ENCODE results near the gene LRPPRC. TPM values are rescaled to one million over a fixed set of nuclear protein-coding genes. Genes with fewer than 3 reads are reported as not detected.
"Not testable (repeated sequence)": the region's sequence is repeated elsewhere in the genome, so short reads cannot be mapped to it uniquely, and the experiment has no call there.

The LRPPRC gene
- polyA plus RNA-seq, 2 donors: 11.2 to 23.1 TPM

DNA sequence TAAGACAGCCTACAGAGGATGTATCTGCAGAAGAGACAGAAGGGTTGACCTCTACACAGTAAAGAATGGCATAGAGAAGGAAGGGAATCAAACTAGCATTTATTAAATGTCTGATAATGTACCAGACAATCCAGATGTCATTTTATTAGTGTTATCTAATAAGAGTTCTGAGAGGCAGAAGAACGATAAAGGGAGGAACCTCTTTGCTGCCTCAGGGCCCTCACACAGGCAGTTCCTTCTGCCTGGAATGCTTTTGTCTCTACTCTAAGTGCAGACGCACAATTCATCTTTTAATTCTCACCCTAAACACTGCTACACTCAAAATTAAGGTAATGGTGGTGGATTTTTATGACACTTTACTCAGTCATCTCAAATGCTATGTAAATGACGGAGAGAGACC is 64.5 kb downstream of the LRPPRC start:
- Histone ChIP-seq H3K27ac (ENCODE audit: low read depth in 2 of 2, low read length in 1 of 2) (no peak overlapping the region), H3K27me3 (ENCODE audit: control insufficient read depth in 1 of 2, insufficient read depth in 2 of 2, low read length in 2 of 2) (no peaks in the 10 kb centered on the region), H3K9me3 (ENCODE audit: control insufficient read depth in 2 of 2, insufficient read depth in 1 of 2, low read depth in 1 of 2, low read length in 1 of 2) (no peaks in the 10 kb centered on the region), H3K4me3 (ENCODE audit: low read depth in 1 of 2, low read length in 2 of 2) (no peak overlapping the region), H3K36me3 (ENCODE audit: control insufficient read depth in 2 of 2, insufficient read depth in 2 of 2, low read length in 1 of 2) (peaks cover 0 to 8% of the 10 kb centered on the region in 2 donors), H3K4me1 (ENCODE audit: control insufficient read depth in 2 of 2, insufficient read depth in 2 of 2, low read length in 1 of 2) (no peaks in the 10 kb centered on the region)
- WGBS, 2 donors: 97 to 98% methylated on average over 3 of the region's 3 CpGs

DNA sequence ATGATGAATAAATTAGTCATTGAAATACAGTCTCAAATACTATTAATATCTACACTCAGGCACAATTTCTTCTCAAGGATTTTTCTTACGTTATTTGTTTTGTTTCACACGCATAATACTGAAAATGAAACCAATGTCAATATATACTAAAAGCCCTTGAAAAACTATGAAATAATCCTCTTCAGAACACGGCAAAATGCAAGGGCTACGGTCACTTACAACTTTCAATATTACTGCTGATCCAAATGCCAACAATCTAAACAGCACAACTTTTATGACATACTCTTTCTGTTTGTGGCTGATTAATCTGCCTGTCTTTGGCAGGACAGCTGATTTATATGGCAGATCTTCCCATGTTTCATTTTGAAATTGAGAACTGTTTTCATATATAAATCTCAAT is 68.3 kb downstream of the LRPPRC start:
- Histone ChIP-seq H3K4me1 (ENCODE audit: control insufficient read depth in 2 of 2, insufficient read depth in 2 of 2, low read length in 1 of 2) (no peaks in the 10 kb centered on the region), H3K4me3 (ENCODE audit: low read depth in 1 of 2, low read length in 2 of 2) (no peak overlapping the region), H3K27me3 (ENCODE audit: control insufficient read depth in 1 of 2, insufficient read depth in 2 of 2, low read length in 2 of 2) (no peaks in the 10 kb centered on the region), H3K27ac (ENCODE audit: low read depth in 2 of 2, low read length in 1 of 2) (no peak overlapping the region), H3K36me3 (ENCODE audit: control insufficient read depth in 2 of 2, insufficient read depth in 2 of 2, low read length in 1 of 2) (peaks cover 3 to 4% of the 10 kb centered on the region in 2 donors), H3K9me3 (ENCODE audit: control insufficient read depth in 2 of 2, insufficient read depth in 1 of 2, low read depth in 1 of 2, low read length in 1 of 2) (no peaks in the 10 kb centered on the region)
- 76 to 78% methylated on average over 4 of the region's 4 CpGs for whole genome bisulfite sequencing, 2 donors

DNA sequence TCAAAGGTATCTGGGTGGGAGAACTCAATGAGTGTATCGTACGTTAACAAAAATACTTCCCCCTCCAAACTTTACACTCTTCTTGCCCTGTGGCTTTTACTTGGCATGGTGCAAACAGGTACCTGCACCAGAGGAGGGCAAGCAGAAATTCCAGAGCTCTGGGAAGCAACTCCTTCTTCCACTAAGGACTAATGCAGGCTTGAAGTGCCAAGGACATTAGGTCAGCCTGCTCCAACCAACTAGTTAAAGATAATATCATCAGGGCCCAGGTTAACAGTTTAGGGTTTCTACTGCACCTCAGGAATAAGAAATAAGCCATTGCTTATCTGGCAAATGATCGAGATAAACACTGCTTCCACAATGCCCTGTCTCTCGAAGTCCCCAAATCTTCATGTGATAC is 70.4 kb downstream of the LRPPRC start:
- H3K36me3 ChIP-seq (ENCODE audit: control insufficient read depth in 2 of 2, insufficient read depth in 2 of 2, low read length in 1 of 2): peaks cover 0 to 4% of the 10 kb centered on the region in 2 donors
- no peak overlapping the region for H3K27ac ChIP-seq (ENCODE audit: low read depth in 2 of 2, low read length in 1 of 2)
- H3K4me3 ChIP-seq (ENCODE audit: low read depth in 1 of 2, low read length in 2 of 2): no peak overlapping the region
- H3K4me1 ChIP-seq (ENCODE audit: control insufficient read depth in 2 of 2, insufficient read depth in 2 of 2, low read length in 1 of 2): no peaks in the 10 kb centered on the region
- no peaks in the 10 kb centered on the region for H3K9me3 ChIP-seq (ENCODE audit: control insufficient read depth in 2 of 2, insufficient read depth in 1 of 2, low read depth in 1 of 2, low read length in 1 of 2)
- 95 to 96% methylated on average over 4 of the region's 4 CpGs for WGBS, 2 donors
- H3K27me3 ChIP-seq (ENCODE audit: control insufficient read depth in 1 of 2, insufficient read depth in 2 of 2, low read length in 2 of 2): no peaks in the 10 kb centered on the region

DNA sequence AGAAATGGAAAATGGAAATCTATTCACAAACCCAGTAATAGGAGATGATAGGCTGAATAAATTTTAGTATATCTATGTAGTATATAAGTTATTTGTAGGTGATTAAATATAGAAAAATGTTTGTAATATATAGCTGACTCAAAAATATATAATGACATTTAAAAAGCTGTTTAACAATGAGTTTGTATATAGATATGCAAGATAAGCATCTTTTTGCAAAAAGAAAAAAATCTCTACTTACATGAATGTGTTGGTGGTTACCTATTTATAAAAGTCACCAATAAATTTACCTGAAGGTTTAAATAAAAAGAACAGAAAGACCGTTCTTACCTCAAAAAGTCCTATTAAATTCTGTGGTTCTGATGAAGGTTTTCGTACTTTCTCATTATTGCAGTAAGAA is 71.3 kb downstream of the LRPPRC start:
- H3K27ac ChIP-seq (ENCODE audit: low read depth in 2 of 2, low read length in 1 of 2): no peak overlapping the region
- H3K27me3 ChIP-seq (ENCODE audit: control insufficient read depth in 1 of 2, insufficient read depth in 2 of 2, low read length in 2 of 2): no peaks in the 10 kb centered on the region
- peaks cover 0 to 4% of the 10 kb centered on the region in 2 donors for H3K36me3 ChIP-seq (ENCODE audit: control insufficient read depth in 2 of 2, insufficient read depth in 2 of 2, low read length in 1 of 2)
- H3K4me1 ChIP-seq (ENCODE audit: control insufficient read depth in 2 of 2, insufficient read depth in 2 of 2, low read length in 1 of 2): no peaks in the 10 kb centered on the region
- H3K4me3 ChIP-seq (ENCODE audit: low read depth in 1 of 2, low read length in 2 of 2): no peak overlapping the region
- H3K9me3 ChIP-seq (ENCODE audit: control insufficient read depth in 2 of 2, insufficient read depth in 1 of 2, low read depth in 1 of 2, low read length in 1 of 2): no peaks in the 10 kb centered on the region
- 94 to 96% methylated on average over 2 of the region's 2 CpGs for WGBS, 2 donors

DNA sequence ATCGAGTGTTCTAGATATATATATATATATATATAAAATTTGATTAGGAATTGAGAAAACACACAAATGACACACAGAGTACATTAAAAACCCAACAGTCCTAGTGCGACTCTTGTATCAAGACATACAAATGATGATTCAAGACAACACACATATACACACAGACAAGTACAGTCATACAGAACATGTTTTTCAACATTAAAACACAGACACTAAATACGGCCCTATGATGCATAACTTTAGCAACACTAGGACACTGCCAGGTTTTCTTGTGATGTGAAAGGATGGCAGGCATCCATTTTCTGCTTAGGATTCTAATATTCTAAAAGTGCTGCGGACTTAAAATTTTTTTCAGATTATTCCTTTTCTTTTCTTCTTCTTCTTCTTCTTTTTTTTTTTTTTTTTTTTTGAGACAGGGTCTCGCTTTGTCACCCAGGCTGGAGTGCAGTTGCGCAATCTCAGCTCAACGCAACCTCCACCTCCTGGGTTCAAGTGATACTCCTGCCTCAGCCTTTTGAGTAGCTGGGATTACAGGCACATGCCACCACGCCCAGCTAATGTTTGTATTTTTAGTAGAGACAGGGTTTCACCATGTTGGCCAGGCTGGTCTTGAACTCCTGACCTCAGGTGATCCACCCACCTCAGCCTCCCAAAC is 84.5 kb downstream of the LRPPRC start:
- 92 to 95% methylated on average over 8 of the region's 8 CpGs for WGBS, 2 donors
- H3K4me1 ChIP-seq (ENCODE audit: control insufficient read depth in 2 of 2, insufficient read depth in 2 of 2, low read length in 1 of 2); H3K9me3 ChIP-seq (ENCODE audit: control insufficient read depth in 2 of 2, insufficient read depth in 1 of 2, low read depth in 1 of 2, low read length in 1 of 2); H3K4me3 ChIP-seq (ENCODE audit: low read depth in 1 of 2, low read length in 2 of 2); H3K27me3 ChIP-seq (ENCODE audit: control insufficient read depth in 1 of 2, insufficient read depth in 2 of 2, low read length in 2 of 2); H3K36me3 ChIP-seq (ENCODE audit: control insufficient read depth in 2 of 2, insufficient read depth in 2 of 2, low read length in 1 of 2); H3K27ac ChIP-seq (ENCODE audit: low read depth in 2 of 2, low read length in 1 of 2): not testable (repeated sequence)

DNA sequence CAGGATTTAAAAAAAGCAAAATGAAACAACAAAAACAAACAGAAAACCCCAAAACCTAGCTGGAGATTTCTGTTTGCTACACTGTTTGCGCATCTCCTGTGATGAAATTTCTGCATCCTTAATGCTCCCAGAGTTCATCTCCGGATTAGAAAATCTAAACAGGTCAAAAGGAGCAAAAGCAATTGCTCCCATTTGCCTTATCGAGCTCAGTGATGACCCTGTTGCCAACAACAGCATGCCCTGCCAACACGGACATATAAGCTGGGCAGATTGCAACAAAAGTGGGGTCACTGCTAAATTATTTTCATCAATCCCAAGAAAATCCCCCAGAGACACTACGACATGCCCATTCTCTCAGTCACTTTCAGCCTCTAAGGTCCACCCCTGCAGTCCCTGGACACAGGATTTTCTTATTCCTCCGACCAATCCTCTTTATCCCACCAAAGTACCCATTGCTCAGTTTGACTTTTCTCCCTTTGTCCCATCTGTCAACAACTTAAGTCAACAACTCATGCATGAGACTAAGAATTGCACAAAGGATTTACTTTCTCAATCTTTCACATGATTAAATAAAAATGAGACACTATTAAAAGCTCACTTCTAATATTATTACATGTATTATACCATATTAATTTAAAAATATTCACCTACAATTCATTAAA is 89.2 kb downstream of the LRPPRC start:
- Histone ChIP-seq H3K9me3 (ENCODE audit: control insufficient read depth in 2 of 2, insufficient read depth in 1 of 2, low read depth in 1 of 2, low read length in 1 of 2) (no peaks in the 10 kb centered on the region), H3K27ac (ENCODE audit: low read depth in 2 of 2, low read length in 1 of 2) (no peak overlapping the region), H3K4me1 (ENCODE audit: control insufficient read depth in 2 of 2, insufficient read depth in 2 of 2, low read length in 1 of 2) (no peaks in the 10 kb centered on the region), H3K27me3 (ENCODE audit: control insufficient read depth in 1 of 2, insufficient read depth in 2 of 2, low read length in 2 of 2) (no peaks in the 10 kb centered on the region), H3K36me3 (ENCODE audit: control insufficient read depth in 2 of 2, insufficient read depth in 2 of 2, low read length in 1 of 2) (peaks cover 5% of the 10 kb centered on the region in 2 donors), H3K4me3 (ENCODE audit: low read depth in 1 of 2, low read length in 2 of 2) (no peak overlapping the region)
- 87 to 90% methylated on average over 6 of the region's 6 CpGs for WGBS, 2 donors

DNA sequence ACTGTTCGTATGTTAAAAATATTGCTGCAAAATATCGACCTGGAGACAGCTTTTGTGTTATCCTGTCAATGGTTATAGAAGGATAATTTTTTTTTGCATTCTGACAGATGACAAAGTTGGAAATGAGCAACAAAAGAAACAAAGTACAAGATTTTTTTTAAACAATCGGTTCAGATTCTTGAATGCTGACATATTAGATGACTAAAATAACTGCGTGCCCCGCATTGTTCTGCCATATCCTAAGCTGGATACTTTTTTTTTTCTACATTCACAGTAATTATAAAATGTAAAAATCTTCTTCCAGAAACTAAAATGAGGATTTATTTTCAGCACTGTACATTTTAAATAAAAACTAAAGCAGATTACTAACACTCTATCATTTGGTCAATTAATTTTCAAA is 89.9 kb downstream of the LRPPRC start:
- no peaks in the 10 kb centered on the region for H3K27me3 ChIP-seq (ENCODE audit: control insufficient read depth in 1 of 2, insufficient read depth in 2 of 2, low read length in 2 of 2)
- peaks cover 5 to 8% of the 10 kb centered on the region in 2 donors for H3K36me3 ChIP-seq (ENCODE audit: control insufficient read depth in 2 of 2, insufficient read depth in 2 of 2, low read length in 1 of 2)
- H3K27ac ChIP-seq (ENCODE audit: low read depth in 2 of 2, low read length in 1 of 2): no peak overlapping the region
- no peaks in the 10 kb centered on the region for H3K4me1 ChIP-seq (ENCODE audit: control insufficient read depth in 2 of 2, insufficient read depth in 2 of 2, low read length in 1 of 2)
- no peaks in the 10 kb centered on the region for H3K9me3 ChIP-seq (ENCODE audit: control insufficient read depth in 2 of 2, insufficient read depth in 1 of 2, low read depth in 1 of 2, low read length in 1 of 2)
- 82 to 85% methylated on average over 5 of the region's 5 CpGs for WGBS, 2 donors
- no peak overlapping the region for H3K4me3 ChIP-seq (ENCODE audit: low read depth in 1 of 2, low read length in 2 of 2)

DNA sequence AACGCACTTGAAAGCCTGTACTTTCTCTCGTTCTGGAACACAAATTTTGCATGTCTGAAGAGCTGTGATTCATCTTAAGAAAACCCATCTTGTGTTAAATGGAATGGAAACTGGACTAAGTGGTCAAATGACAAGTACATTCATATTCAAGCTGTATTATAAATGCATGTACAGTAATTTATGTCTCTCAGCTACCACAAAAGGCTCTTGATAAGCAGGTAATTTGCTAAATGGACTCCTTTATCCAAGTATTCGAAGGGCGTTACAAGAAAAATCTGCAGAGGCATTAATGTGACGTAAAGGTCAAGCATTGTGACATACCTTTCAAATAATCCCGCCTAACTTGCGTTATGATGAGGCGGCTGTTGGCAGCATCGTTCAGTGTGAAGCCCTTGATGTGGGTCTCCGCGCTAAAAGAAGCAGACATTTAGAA is 90.4 kb downstream of the LRPPRC start:
- Histone ChIP-seq H3K4me3 (ENCODE audit: low read depth in 1 of 2, low read length in 2 of 2) (no peak overlapping the region), H3K27me3 (ENCODE audit: control insufficient read depth in 1 of 2, insufficient read depth in 2 of 2, low read length in 2 of 2) (no peaks in the 10 kb centered on the region), H3K27ac (ENCODE audit: low read depth in 2 of 2, low read length in 1 of 2) (no peak overlapping the region), H3K36me3 (ENCODE audit: control insufficient read depth in 2 of 2, insufficient read depth in 2 of 2, low read length in 1 of 2) (peaks cover 5 to 8% of the 10 kb centered on the region in 2 donors), H3K9me3 (ENCODE audit: control insufficient read depth in 2 of 2, insufficient read depth in 1 of 2, low read depth in 1 of 2, low read length in 1 of 2) (no peaks in the 10 kb centered on the region), H3K4me1 (ENCODE audit: control insufficient read depth in 2 of 2, insufficient read depth in 2 of 2, low read length in 1 of 2) (no peaks in the 10 kb centered on the region)
- WGBS, 2 donors: 81 to 83% methylated on average over 11 of the region's 11 CpGs

DNA sequence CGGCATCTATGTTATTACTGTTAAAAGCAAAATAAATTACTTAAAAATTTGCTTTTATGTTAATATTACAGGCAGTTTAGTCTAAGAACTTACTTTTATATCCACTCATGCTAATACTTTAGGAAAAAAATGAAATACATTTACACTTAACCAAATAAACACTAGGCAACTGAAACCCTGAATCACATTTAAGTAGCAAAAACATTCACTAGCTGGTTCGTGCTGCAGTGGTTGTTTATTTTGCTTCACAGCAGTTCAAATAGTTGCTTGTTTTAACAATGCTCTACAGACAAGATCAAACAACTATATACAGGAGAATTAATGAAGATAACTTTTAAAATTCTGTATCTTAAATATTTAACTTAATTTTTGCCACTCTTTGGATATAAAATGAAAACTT is 96.2 kb downstream of the LRPPRC start:
- no peak overlapping the region for H3K27ac ChIP-seq (ENCODE audit: low read depth in 2 of 2, low read length in 1 of 2)
- H3K4me3 ChIP-seq (ENCODE audit: low read depth in 1 of 2, low read length in 2 of 2): no peak overlapping the region
- H3K9me3 ChIP-seq (ENCODE audit: control insufficient read depth in 2 of 2, insufficient read depth in 1 of 2, low read depth in 1 of 2, low read length in 1 of 2): no peaks in the 10 kb centered on the region
- no peaks in the 10 kb centered on the region for H3K4me1 ChIP-seq (ENCODE audit: control insufficient read depth in 2 of 2, insufficient read depth in 2 of 2, low read length in 1 of 2)
- H3K36me3 ChIP-seq (ENCODE audit: control insufficient read depth in 2 of 2, insufficient read depth in 2 of 2, low read length in 1 of 2): peaks cover 10 to 12% of the 10 kb centered on the region in 2 donors
- H3K27me3 ChIP-seq (ENCODE audit: control insufficient read depth in 1 of 2, insufficient read depth in 2 of 2, low read length in 2 of 2): no peaks in the 10 kb centered on the region
- WGBS, 2 donors: 82 to 88% methylated on average over 2 of the region's 2 CpGs

DNA sequence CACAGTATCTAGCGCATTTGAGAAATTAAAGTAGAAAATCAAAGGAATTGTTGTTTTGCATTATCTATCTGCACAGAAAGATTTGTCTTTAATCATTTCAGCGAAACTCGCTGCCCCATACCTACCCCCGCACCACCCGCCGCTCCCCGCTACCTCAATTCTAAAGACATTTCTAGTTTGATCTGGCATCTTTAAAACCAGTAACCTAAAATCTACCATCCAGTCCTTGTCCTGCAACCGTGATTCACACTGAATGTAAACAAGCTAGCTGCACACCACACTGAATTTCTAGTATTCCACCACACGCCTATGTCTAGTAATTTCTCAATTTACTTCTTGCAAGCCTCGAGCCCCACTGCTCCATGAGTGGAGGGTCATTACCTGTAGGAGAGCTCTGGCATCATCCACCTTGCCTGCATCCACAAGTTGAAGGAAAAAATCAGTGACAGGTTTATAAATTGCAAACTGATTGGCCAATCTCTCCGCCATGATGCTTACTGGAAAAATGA is 96.9 kb downstream of the LRPPRC start:
- 84 to 91% methylated on average over 11 of the region's 11 CpGs for WGBS, 2 donors
- H3K4me1 ChIP-seq (ENCODE audit: control insufficient read depth in 2 of 2, insufficient read depth in 2 of 2, low read length in 1 of 2): no peaks in the 10 kb centered on the region
- peaks cover 10 to 12% of the 10 kb centered on the region in 2 donors for H3K36me3 ChIP-seq (ENCODE audit: control insufficient read depth in 2 of 2, insufficient read depth in 2 of 2, low read length in 1 of 2)
- no peak overlapping the region for H3K27ac ChIP-seq (ENCODE audit: low read depth in 2 of 2, low read length in 1 of 2)
- no peaks in the 10 kb centered on the region for H3K27me3 ChIP-seq (ENCODE audit: control insufficient read depth in 1 of 2, insufficient read depth in 2 of 2, low read length in 2 of 2)
- no peak overlapping the region for H3K4me3 ChIP-seq (ENCODE audit: low read depth in 1 of 2, low read length in 2 of 2)
- no peaks in the 10 kb centered on the region for H3K9me3 ChIP-seq (ENCODE audit: control insufficient read depth in 2 of 2, insufficient read depth in 1 of 2, low read depth in 1 of 2, low read length in 1 of 2)

Measured in esophagus (tissue), 2 donors.